ENCODE data around the gene LSAMP. TPM values are rescaled to one million over a fixed set of nuclear protein-coding genes. Genes with fewer than 3 reads are reported as not detected.

Gene LSAMP
- total RNA-seq, 1 donor from 2014 or later = 16.4 TPM

- H3K79me2 ChIP-seq (ENCODE audit: insufficient read depth, low read length) = no peaks in the 10 kb centered on the region
- Mint-ChIP-seq H3K27me3 (ENCODE audit: low read depth, unreplicated experiment) (no peaks in the 10 kb centered on the region), H3K36me3 (ENCODE audit: low read depth, unreplicated experiment) (peaks cover 2% of the 10 kb centered on the region), H3K4me3 (ENCODE audit: unreplicated experiment) (no peak overlapping the region), H3K4me1 (ENCODE audit: low read depth, unreplicated experiment) (peaks cover 18% of the 10 kb centered on the region), H3K27ac (ENCODE audit: unreplicated experiment) (peak overlapping the region; percentile 58), H3K9me3 (ENCODE audit: unreplicated experiment) (no peaks in the 10 kb centered on the region)
- H3K27ac ChIP-seq (ENCODE audit: low read depth, low read length) = peak overlapping the region; percentile 95
- no peaks in the 10 kb centered on the region for H4K20me1 ChIP-seq (ENCODE audit: insufficient read depth, low read length)
- no peak overlapping the region for H3K4me3 ChIP-seq (ENCODE audit: insufficient read depth, low read depth, low read length)
- H3K4me1 ChIP-seq (ENCODE audit: insufficient read depth, low read length) = peaks cover 33% of the 10 kb centered on the region
- peak overlapping the region; percentile 65 for H3K4me2 ChIP-seq (ENCODE audit: low read length)
- H2AFZ ChIP-seq (ENCODE audit: low read depth, low read length) = peak overlapping the region; percentile 28
- H3K27me3 ChIP-seq (ENCODE audit: insufficient read depth, low read length) = no peaks in the 10 kb centered on the region
- FAIRE-seq = peak; percentile 76
- peak overlapping the region; percentile 73 for H3K9ac ChIP-seq (ENCODE audit: low read length)
- TF ChIP-seq EZH2 (IDR thresholded peaks at IDR 0.05; ENCODE audit: insufficient read depth, low read length) (no peak), CTCF (IDR thresholded peaks at IDR 0.05; ENCODE audit: insufficient read depth, low read depth, low read length) (no peak)
- no peaks in the 10 kb centered on the region for H3K9me3 ChIP-seq (ENCODE audit: insufficient read depth, low read depth, low read length)
- peak; percentile 90 for DNase-seq (ENCODE audit: low read depth)
- H3K36me3 ChIP-seq (ENCODE audit: insufficient read depth, low read length) = no peaks in the 10 kb centered on the region
These were observed 640.6 kb downstream of the LSAMP start for GRCh38 chr3:115804713-115805119.

- H3K4me1 Mint-ChIP-seq (ENCODE audit: low read depth, unreplicated experiment) = peaks cover 18% of the 10 kb centered on the region
- no peaks in the 10 kb centered on the region for H3K9me3 Mint-ChIP-seq (ENCODE audit: unreplicated experiment)
- DNase-seq (ENCODE audit: low read depth) = no peak
- Histone ChIP-seq H3K79me2 (ENCODE audit: insufficient read depth, low read length) (no peaks in the 10 kb centered on the region), H3K27me3 (ENCODE audit: insufficient read depth, low read length) (no peaks in the 10 kb centered on the region), H3K9ac (ENCODE audit: low read length) (peak overlapping the region; percentile 73), H3K4me1 (ENCODE audit: insufficient read depth, low read length) (peaks cover 33% of the 10 kb centered on the region), H3K4me3 (ENCODE audit: insufficient read depth, low read depth, low read length) (no peak overlapping the region), H3K9me3 (ENCODE audit: insufficient read depth, low read depth, low read length) (no peaks in the 10 kb centered on the region), H3K27ac (ENCODE audit: low read depth, low read length) (peak overlapping the region; percentile 95), H3K36me3 (ENCODE audit: insufficient read depth, low read length) (no peaks in the 10 kb centered on the region), H2AFZ (ENCODE audit: low read depth, low read length) (no peak overlapping the region), H4K20me1 (ENCODE audit: insufficient read depth, low read length) (no peaks in the 10 kb centered on the region), H3K4me2 (ENCODE audit: low read length) (peak overlapping the region; percentile 65)
- TF ChIP-seq CTCF (IDR thresholded peaks at IDR 0.05; ENCODE audit: insufficient read depth, low read depth, low read length) (no peak), EZH2 (IDR thresholded peaks at IDR 0.05; ENCODE audit: insufficient read depth, low read length) (no peak)
- FAIRE-seq = no peak
- no peak overlapping the region for H3K4me3 Mint-ChIP-seq (ENCODE audit: unreplicated experiment)
- no peaks in the 10 kb centered on the region for H3K27me3 Mint-ChIP-seq (ENCODE audit: low read depth, unreplicated experiment)
- peak overlapping the region; percentile 58 for H3K27ac Mint-ChIP-seq (ENCODE audit: unreplicated experiment)
- no peaks in the 10 kb centered on the region for H3K36me3 Mint-ChIP-seq (ENCODE audit: low read depth, unreplicated experiment)
These were observed 641.1 kb downstream of the LSAMP start for GRCh38 chr3:115804200-115804599.

GRCh38 chr3:115803661-115804060 lies 641.6 kb downstream of the LSAMP start:
- Histone ChIP-seq H3K79me2 (ENCODE audit: insufficient read depth, low read length) (no peaks in the 10 kb centered on the region), H3K27me3 (ENCODE audit: insufficient read depth, low read length) (no peaks in the 10 kb centered on the region), H3K9me3 (ENCODE audit: insufficient read depth, low read depth, low read length) (no peaks in the 10 kb centered on the region), H3K9ac (ENCODE audit: low read length) (peak overlapping the region; percentile 73), H3K4me3 (ENCODE audit: insufficient read depth, low read depth, low read length) (no peak overlapping the region), H3K36me3 (ENCODE audit: insufficient read depth, low read length) (no peaks in the 10 kb centered on the region), H3K4me2 (ENCODE audit: low read length) (no peak overlapping the region), H4K20me1 (ENCODE audit: insufficient read depth, low read length) (no peaks in the 10 kb centered on the region), H3K4me1 (ENCODE audit: insufficient read depth, low read length) (peaks cover 33% of the 10 kb centered on the region), H2AFZ (ENCODE audit: low read depth, low read length) (no peak overlapping the region), H3K27ac (ENCODE audit: low read depth, low read length) (peak overlapping the region; percentile 95)
- H3K36me3 Mint-ChIP-seq (ENCODE audit: low read depth, unreplicated experiment) = no peaks in the 10 kb centered on the region
- H3K27me3 Mint-ChIP-seq (ENCODE audit: low read depth, unreplicated experiment) = no peaks in the 10 kb centered on the region
- FAIRE-seq = no peak
- no peaks in the 10 kb centered on the region for H3K9me3 Mint-ChIP-seq (ENCODE audit: unreplicated experiment)
- peaks cover 18% of the 10 kb centered on the region for H3K4me1 Mint-ChIP-seq (ENCODE audit: low read depth, unreplicated experiment)
- no peak for DNase-seq (ENCODE audit: low read depth)
- H3K27ac Mint-ChIP-seq (ENCODE audit: unreplicated experiment) = no peak overlapping the region
- no peak for TF ChIP-seq CTCF (IDR thresholded peaks at IDR 0.05; ENCODE audit: insufficient read depth, low read depth, low read length)
- no peak for TF ChIP-seq EZH2 (IDR thresholded peaks at IDR 0.05; ENCODE audit: insufficient read depth, low read length)
- no peak overlapping the region for H3K4me3 Mint-ChIP-seq (ENCODE audit: unreplicated experiment)

All from astrocyte (in vitro differentiated cells and primary cell).